SK-N-MC (cell line): ENCODE data around the gene C2CD2.

Experiments
- EZH2 ChIP-seq: fragments of 200-600 bp; sonication (generic); IDR thresholded peaks from one replicate; pipeline ENCODE4 v1.6.1; 2017; ENCODE audit warnings: antibody characterized with exemption
- POLR2AphosphoS5 ChIP-seq: IDR thresholded peaks from 2 replicates; pipeline ENCODE4 v1.6.1; 2012; ENCODE audit warnings: mild to moderate bottlenecking, low read depth, low read length, borderline replicate concordance

- TF ChIP-seq POLR2AphosphoS5 (no peak), EZH2 (no peak)
These were observed 25.9 kb downstream of the C2CD2 start for GRCh38 chr21:41927727-41928409.
